DND-41 (cell line): Measurements from ENCODE around the gene SLC29A4.
"Not testable (repeated sequence)": the region's sequence is repeated elsewhere in the genome, so short reads cannot be mapped to it uniquely, and the experiment has no call there.

Experiments used
- ATAC-seq: fragments of 200-7000 bp; cut with Tn5 transposase; 3 replicates; pipeline ENCODE4 v1.9.1; 2021; ENCODE audit warnings: low read depth; ENCODE audit not compliant: insufficient read depth
- DNase-seq: peaks from one replicate; pipeline ENCODE4 v3.0.0-alpha.2; 2020
- H2AFZ ChIP-seq: 2 replicates; pipeline ENCODE4 v1.6.0; 2012; ENCODE audit warnings: low read depth, low read length
- H3K27ac ChIP-seq: 2 replicates; pipeline ENCODE4 v1.5.1; 2012; ENCODE audit warnings: low read length, inconsistent platforms
- H3K27me3 ChIP-seq: fragments of 200-600 bp; sonication (generic); 2 replicates; pipeline ENCODE4 v1.6.0; 2012; ENCODE audit warnings: low read length, mild to moderate bottlenecking, inconsistent platforms; ENCODE audit not compliant: insufficient read depth, poor library complexity
- H3K36me3 ChIP-seq: 2 replicates; pipeline ENCODE4 v1.5.1; 2012; ENCODE audit warnings: low read length, inconsistent platforms; ENCODE audit not compliant: insufficient read depth
- H3K4me1 ChIP-seq: 2 replicates; pipeline ENCODE4 v1.5.1; 2012; ENCODE audit warnings: mild to moderate bottlenecking, low read length; ENCODE audit not compliant: insufficient read depth
- H3K4me2 ChIP-seq: 2 replicates; pipeline ENCODE4 v1.6.0; 2012; ENCODE audit warnings: mild to moderate bottlenecking, moderate library complexity, low read length, inconsistent platforms; ENCODE audit not compliant: insufficient read depth
- H3K4me3 ChIP-seq, 2 experiments: fragments of 200-600 bp in 1 of 2; shearing (Covaris generic) in 1 of 2; 2 replicates each; pipeline ENCODE4 v1.5.1; 2012 to 2016; ENCODE audit warnings: inconsistent platforms in 2 of 2, low read length in 2 of 2, mild to moderate bottlenecking in 2 of 2, low read depth in 1 of 2, moderate library complexity in 1 of 2
- H3K79me2 ChIP-seq: 2 replicates; pipeline ENCODE4 v1.6.0; 2012; ENCODE audit warnings: low read length, inconsistent platforms; ENCODE audit not compliant: insufficient read depth
- H3K9ac ChIP-seq: 2 replicates; pipeline ENCODE4 v1.6.0; 2012; ENCODE audit warnings: low read depth, mild to moderate bottlenecking, inconsistent platforms, low read length, moderate library complexity
- H3K9me3 ChIP-seq: 2 replicates; pipeline ENCODE4 v1.5.1; 2012; ENCODE audit warnings: low read length, moderate library complexity, mild to moderate bottlenecking, inconsistent platforms; ENCODE audit not compliant: insufficient read depth, severe bottlenecking
- H4K20me1 ChIP-seq: 2 replicates; pipeline ENCODE4 v1.6.0; 2012; ENCODE audit warnings: low read length; ENCODE audit not compliant: insufficient read depth
- CTCF ChIP-seq: IDR thresholded peaks from 2 replicates; pipeline ENCODE4 v1.5.1; 2012; ENCODE audit warnings: borderline replicate concordance, low read length, moderate library complexity, mild to moderate bottlenecking; ENCODE audit not compliant: poor library complexity, severe bottlenecking; ENCODE audit errors: extremely low read depth
- EZH2 ChIP-seq: IDR thresholded peaks from 3 replicates; pipeline ENCODE4 v1.6.1; 2012; ENCODE audit warnings: borderline replicate concordance, low read depth, mild to moderate bottlenecking, moderate library complexity, low read length, inconsistent platforms; ENCODE audit not compliant: severe bottlenecking

Gene SLC29A4

GRCh38 chr7:5238500-5238899 is 44.2 kb upstream of the SLC29A4 start:
- no peaks in the 10 kb centered on the region for H4K20me1 ChIP-seq
- DNase-seq (no peak), ATAC-seq (no peak)
- H3K27me3 ChIP-seq, result peaks cover 4% of the 10 kb centered on the region
- no peaks in the 10 kb centered on the region for H3K79me2 ChIP-seq
- H3K4me3 ChIP-seq, result no peak overlapping the region
- H3K36me3 ChIP-seq, result no peaks in the 10 kb centered on the region
- H3K9ac ChIP-seq, result no peak overlapping the region
- TF ChIP-seq CTCF (no peak), EZH2 (no peak)
- peaks cover 8% of the 10 kb centered on the region for H3K4me1 ChIP-seq
- no peaks in the 10 kb centered on the region for H3K9me3 ChIP-seq
- H3K4me2 ChIP-seq, result no peak overlapping the region
- H3K27ac ChIP-seq, result no peak overlapping the region
- H2AFZ ChIP-seq, result no peak overlapping the region

DNA sequence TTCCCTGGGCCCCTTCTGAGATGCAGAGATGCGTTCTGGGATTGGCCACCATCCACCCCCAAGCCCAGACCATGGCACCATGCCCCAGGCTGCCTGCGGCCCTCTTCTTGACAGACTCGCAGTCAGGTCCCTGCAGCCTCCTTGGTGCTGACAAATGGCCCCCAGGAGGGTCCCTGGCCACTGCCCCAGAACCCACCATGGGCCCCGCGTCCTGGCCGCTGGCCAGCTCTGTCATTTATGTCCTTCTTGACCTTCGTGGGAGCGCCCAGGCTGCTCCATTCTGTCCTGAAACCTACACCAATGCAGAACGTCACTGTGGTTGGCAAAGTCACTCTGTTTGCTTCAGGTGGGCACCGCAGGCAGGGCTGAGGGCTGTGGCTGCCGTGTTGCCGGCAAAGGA is 39.5 kb upstream of the SLC29A4 start:
- H3K27ac ChIP-seq, result no peak overlapping the region
- DNase-seq (no peak), ATAC-seq (no peak)
- no peaks in the 10 kb centered on the region for H3K79me2 ChIP-seq
- H3K4me1 ChIP-seq, result peaks cover 8% of the 10 kb centered on the region
- no peak for TF ChIP-seq CTCF
- no peak for TF ChIP-seq EZH2
- no peaks in the 10 kb centered on the region for H4K20me1 ChIP-seq
- H3K36me3 ChIP-seq, result no peaks in the 10 kb centered on the region
- H2AFZ ChIP-seq, result no peak overlapping the region
- peaks cover 7% of the 10 kb centered on the region for H3K9me3 ChIP-seq
- H3K9ac ChIP-seq, result no peak overlapping the region
- H3K4me3 ChIP-seq, result no peak overlapping the region
- peaks cover 4% of the 10 kb centered on the region for H3K27me3 ChIP-seq
- H3K4me2 ChIP-seq, result no peak overlapping the region

- ATAC-seq, result no peak
- DNase-seq, result no peak
- no peaks in the 10 kb centered on the region for H3K79me2 ChIP-seq
- no peak overlapping the region for H2AFZ ChIP-seq
- peaks cover 7% of the 10 kb centered on the region for H3K9me3 ChIP-seq
- no peak overlapping the region for H3K4me3 ChIP-seq
- no peaks in the 10 kb centered on the region for H4K20me1 ChIP-seq
- no peak overlapping the region for H3K27ac ChIP-seq
- no peak overlapping the region for H3K9ac ChIP-seq
- TF ChIP-seq EZH2 (no peak), CTCF (no peak)
- no peaks in the 10 kb centered on the region for H3K27me3 ChIP-seq
- no peak overlapping the region for H3K4me2 ChIP-seq
- no peaks in the 10 kb centered on the region for H3K36me3 ChIP-seq
- no peaks in the 10 kb centered on the region for H3K4me1 ChIP-seq
These were observed 34.4 kb upstream of the SLC29A4 start for GRCh38 chr7:5248201-5248885.

DNA sequence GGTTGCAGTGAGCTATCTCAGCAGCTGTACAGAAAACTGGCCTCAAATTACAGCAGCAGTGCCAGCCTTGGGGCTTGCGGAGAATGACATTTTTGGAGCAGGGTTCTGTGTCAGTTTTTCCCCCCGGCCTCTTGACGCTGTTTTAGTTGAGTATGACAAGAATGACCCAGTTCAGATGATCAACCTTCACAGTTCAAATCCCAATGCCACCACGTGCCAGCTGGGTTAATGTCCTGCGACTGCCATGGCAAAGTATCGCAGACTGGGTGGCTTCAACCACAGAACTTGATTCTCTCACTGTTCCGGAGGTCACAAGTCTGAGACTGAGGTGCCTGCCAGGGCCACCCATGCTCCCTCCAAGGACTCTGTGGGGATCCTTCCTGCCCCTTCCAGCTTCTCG is 32.0 kb upstream of the SLC29A4 start:
- not testable (repeated sequence) for ATAC-seq, H3K4me2 ChIP-seq, H3K9me3 ChIP-seq, H2AFZ ChIP-seq, DNase-seq, H4K20me1 ChIP-seq, H3K4me3 ChIP-seq, H3K27me3 ChIP-seq, H3K36me3 ChIP-seq, H3K4me1 ChIP-seq, H3K9ac ChIP-seq, H3K79me2 ChIP-seq, H3K27ac ChIP-seq

DNA sequence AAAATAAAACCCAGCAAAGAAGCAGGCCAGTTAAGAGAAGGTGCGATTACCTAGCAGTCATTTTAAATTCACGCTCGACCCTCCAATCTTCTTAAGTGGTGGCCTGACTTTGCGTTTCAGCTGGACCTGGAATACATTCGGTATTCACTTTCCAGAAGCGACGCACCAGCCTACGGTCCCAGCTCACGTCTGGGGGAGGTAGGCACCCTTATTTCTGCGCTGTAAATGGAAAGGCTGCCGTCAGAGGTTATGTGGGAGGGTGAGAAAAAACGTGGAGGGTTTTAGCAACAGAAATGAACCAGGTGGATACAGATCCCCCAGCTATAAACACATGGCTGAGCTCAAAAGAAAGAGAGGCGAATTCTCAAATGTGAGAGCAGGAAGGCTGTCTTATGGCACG is 29.2 kb upstream of the SLC29A4 start:
- not testable (repeated sequence) for H4K20me1 ChIP-seq, H3K79me2 ChIP-seq, H3K4me3 ChIP-seq, H3K4me1 ChIP-seq, H2AFZ ChIP-seq, DNase-seq, H3K36me3 ChIP-seq, H3K9me3 ChIP-seq, H3K27me3 ChIP-seq, H3K4me2 ChIP-seq, H3K27ac ChIP-seq, ATAC-seq, H3K9ac ChIP-seq

DNA sequence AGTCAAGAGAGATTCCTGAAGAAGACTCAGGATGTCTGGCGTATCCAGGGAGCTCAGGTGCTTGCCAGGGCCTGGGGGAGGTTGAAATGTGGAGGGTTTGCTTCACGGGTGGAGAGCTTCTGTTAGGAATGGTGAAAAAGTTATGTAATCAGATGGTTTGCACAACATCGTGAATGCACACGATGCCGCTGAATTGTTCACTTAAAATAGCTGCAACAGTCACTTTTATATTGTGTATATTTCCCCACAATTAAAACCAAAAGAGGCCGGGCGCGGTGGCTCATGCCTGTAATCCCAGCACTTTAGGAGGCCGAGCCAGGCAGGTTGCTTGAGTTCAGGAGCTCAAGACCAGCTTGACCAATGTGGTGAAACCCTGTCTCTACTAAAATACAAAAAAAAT is 28.4 kb upstream of the SLC29A4 start:
- not testable (repeated sequence) for H3K27ac ChIP-seq, H3K4me3 ChIP-seq, H4K20me1 ChIP-seq, H3K4me2 ChIP-seq, H3K9me3 ChIP-seq, DNase-seq, H3K4me1 ChIP-seq, H3K36me3 ChIP-seq, H3K9ac ChIP-seq, ATAC-seq, H3K79me2 ChIP-seq, H3K27me3 ChIP-seq, H2AFZ ChIP-seq
